SJCRH30 (cell line): Measurements from ENCODE around the gene ITPKB. TPM values are rescaled to one million over a fixed set of nuclear protein-coding genes. Genes with fewer than 3 reads are reported as not detected.

Experiments
- DNase-seq, 2 experiments: peaks; one replicate each; pipeline ENCODE4 v3.0.0-alpha.2; 2015 to 2020
- H3K27ac ChIP-seq: fragments of 250-450 bp; sonication (Bioruptor Pico); 2 replicates; pipeline ENCODE4 v1.5.1; 2020; ENCODE audit warnings: mild to moderate bottlenecking, moderate library complexity
- H3K27me3 ChIP-seq: fragments of 250-450 bp; sonication (Bioruptor Pico); 2 replicates; pipeline ENCODE4 v1.5.1; 2020; ENCODE audit warnings: mild to moderate bottlenecking, moderate library complexity
- H3K36me3 ChIP-seq: fragments of 250-450 bp; sonication (Bioruptor Pico); 2 replicates; pipeline ENCODE4 v1.5.1; 2020; ENCODE audit warnings: mild to moderate bottlenecking, moderate library complexity
- H3K4me1 ChIP-seq: fragments of 250-450 bp; sonication (Bioruptor Pico); 2 replicates; pipeline ENCODE4 v1.5.1; 2020; ENCODE audit warnings: mild to moderate bottlenecking, moderate library complexity
- H3K4me3 ChIP-seq: fragments of 250-450 bp; sonication (Bioruptor Pico); 2 replicates; pipeline ENCODE4 v1.5.1; 2020; ENCODE audit warnings: mild to moderate bottlenecking, moderate library complexity
- H3K9me3 ChIP-seq: fragments of 250-450 bp; sonication (Bioruptor Pico); replicated peaks from 2 replicates; pipeline ENCODE4 v1.5.1; 2020; ENCODE audit warnings: mild to moderate bottlenecking, moderate library complexity
- total RNA-seq: library from RNA; depleted of rRNA; stranded (reverse); fragments of >200 nt; shearing (Covaris generic); gene quantifications from 2 replicates; pipeline ENCODE4 v1.2.3, GENCODE V29; 2014

ITPKB gene
- total RNA-seq, 1 experiment from 2014 or later, result 23.2 TPM

DNA sequence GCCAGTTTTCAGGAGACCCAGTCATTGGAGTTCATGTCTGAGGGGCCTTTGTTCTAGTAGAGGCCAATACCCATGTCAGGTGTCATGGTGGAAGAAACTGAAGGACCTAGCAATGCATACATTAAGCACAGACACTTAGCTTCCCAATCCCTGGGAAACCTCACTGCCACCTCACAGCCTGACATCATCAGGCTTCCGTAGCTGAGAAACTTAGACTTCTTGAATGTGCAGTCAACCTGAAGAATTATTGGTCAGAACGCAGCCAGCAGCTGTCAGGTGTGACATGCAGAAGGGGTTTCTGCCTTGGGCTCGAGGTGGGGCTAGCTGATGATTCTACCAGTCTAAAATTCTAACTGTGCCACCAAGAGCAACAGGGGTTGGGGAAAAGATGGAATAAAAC is 1.9 kb upstream of the ITPKB start:
- peaks cover 10% of the 10 kb centered on the region for H3K36me3 ChIP-seq
- no peak overlapping the region for H3K4me3 ChIP-seq
- no peak overlapping the region for H3K27ac ChIP-seq
- peaks cover 11% of the 10 kb centered on the region for H3K9me3 ChIP-seq
- peak in 1 of 2 experiments; percentile 36 for DNase-seq
- peaks cover 6% of the 10 kb centered on the region; the same call in 1 of the 2 replicates for H3K4me1 ChIP-seq
- H3K27me3 ChIP-seq, result no peaks in the 10 kb centered on the region

- H3K27me3 ChIP-seq, result no peaks in the 10 kb centered on the region
- H3K27ac ChIP-seq, result peak overlapping the region; percentile 32; the same call in 1 of the 2 replicates
- peaks cover 22% of the 10 kb centered on the region for H3K36me3 ChIP-seq
- peak overlapping the region; percentile 90 for H3K4me3 ChIP-seq
- H3K4me1 ChIP-seq, result peaks cover 6% of the 10 kb centered on the region; the same call in 1 of the 2 replicates
- peaks cover 11% of the 10 kb centered on the region for H3K9me3 ChIP-seq
- DNase-seq, result no peak
Measured at GRCh38 chr1:226739696-226740065, 599 bp upstream of the ITPKB start.

GRCh38 chr1:226738421-226738994 is 574 bp downstream of the ITPKB start:
- Histone ChIP-seq H3K27me3 (no peaks in the 10 kb centered on the region), H3K9me3 (peaks cover 11% of the 10 kb centered on the region), H3K4me1 (peaks cover 14% of the 10 kb centered on the region; the same call in 1 of the 2 replicates), H3K36me3 (peaks cover 27% of the 10 kb centered on the region), H3K4me3 (peak overlapping the region; percentile 90), H3K27ac (peak overlapping the region; percentile 90)
- DNase-seq, result peak; percentile 69 to 74

- Histone ChIP-seq H3K27me3 (no peaks in the 10 kb centered on the region), H3K9me3 (peaks cover 5% of the 10 kb centered on the region), H3K27ac (peak overlapping the region; percentile 90), H3K4me3 (peak overlapping the region; percentile 90), H3K36me3 (peaks cover 27% of the 10 kb centered on the region), H3K4me1 (peaks cover 16% of the 10 kb centered on the region; the same call in 1 of the 2 replicates)
- DNase-seq, result no peak
Measured at GRCh38 chr1:226737819-226738420, 1.2 kb downstream of the ITPKB start.

- H3K4me1 ChIP-seq, result peaks cover 16% of the 10 kb centered on the region; the same call in 1 of the 2 replicates
- peaks cover 1% of the 10 kb centered on the region; the same call in 1 of the 2 replicates for H3K9me3 ChIP-seq
- peak overlapping the region; percentile 90; the same call in 1 of the 2 replicates for H3K4me3 ChIP-seq
- no peak overlapping the region for H3K27ac ChIP-seq
- DNase-seq, result no peak
- H3K36me3 ChIP-seq, result peaks cover 27% of the 10 kb centered on the region
- no peaks in the 10 kb centered on the region for H3K27me3 ChIP-seq
Measured at GRCh38 chr1:226736908-226737818, 1.9 kb downstream of the ITPKB start.

DNA sequence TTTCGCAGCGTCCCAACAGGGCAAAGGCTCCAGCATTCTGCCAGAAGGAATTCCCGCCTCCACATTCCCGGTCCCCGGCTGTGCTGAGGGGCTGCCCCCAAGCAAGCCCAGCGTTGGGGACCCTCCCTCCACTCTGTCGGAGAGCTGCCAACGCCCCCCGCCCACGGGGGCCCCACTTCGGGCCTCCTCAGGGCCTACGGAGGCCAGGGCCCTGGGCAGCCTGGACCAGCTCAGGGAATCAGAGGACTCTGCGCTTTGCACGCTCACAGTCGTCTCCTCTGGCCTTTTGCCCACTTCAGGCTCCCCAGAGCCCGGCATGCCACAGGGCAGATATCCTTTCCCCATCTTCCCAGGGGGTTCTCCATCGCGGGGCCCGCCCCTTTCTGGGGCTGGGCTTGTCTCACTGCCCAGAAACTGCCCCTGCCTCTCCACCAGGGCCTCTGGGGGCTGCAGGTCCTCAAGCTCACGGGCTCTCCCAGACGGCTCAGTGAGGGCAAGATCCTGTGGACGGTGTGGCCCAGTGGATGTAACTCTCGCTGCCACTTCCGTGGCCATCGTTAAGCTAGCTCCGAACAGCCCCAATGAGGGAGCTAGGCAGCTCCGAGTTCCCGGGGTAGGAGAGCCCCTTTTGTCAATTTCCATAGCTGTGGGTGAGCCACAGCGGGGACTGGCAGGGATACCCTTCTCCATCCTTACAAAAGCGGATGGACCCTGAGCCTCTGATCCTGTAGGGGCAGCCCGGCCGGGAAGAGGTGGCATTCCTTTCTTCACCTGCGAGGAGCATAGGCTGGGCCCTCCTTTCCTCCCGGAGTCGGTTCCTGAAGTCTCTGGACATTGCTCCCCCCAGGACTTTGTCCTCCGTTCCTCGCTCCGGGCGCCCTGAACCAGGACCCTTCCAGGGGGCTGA is 2.8 kb downstream of the ITPKB start:
- H3K27ac ChIP-seq, result no peak overlapping the region
- H3K36me3 ChIP-seq, result peaks cover 33% of the 10 kb centered on the region
- H3K27me3 ChIP-seq, result no peaks in the 10 kb centered on the region
- no peaks in the 10 kb centered on the region for H3K9me3 ChIP-seq
- H3K4me1 ChIP-seq, result peaks cover 18% of the 10 kb centered on the region; the same call in 1 of the 2 replicates
- no peak overlapping the region for H3K4me3 ChIP-seq
- DNase-seq, result peak in 1 of 2 experiments; percentile 27

DNA sequence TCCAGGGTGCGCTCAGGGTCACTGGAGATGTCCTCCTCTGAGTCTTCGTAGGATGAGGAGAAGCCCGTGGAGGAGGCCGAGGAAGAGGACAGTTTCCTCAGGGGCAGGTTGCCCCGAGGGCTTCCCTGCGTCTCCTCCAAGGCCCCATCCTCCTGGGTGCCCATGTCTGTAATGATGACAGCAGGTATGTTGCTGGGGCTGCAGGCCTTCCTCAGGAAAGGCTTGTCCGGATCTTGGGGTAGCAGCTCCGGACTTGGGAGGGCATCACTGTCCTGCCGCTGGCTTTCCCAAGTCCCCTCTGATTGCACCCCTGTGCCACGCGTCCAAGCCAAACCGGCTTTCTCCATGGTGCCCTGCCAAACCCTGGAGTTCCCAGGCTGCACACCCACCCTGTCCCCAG is 3.5 kb downstream of the ITPKB start:
- no peaks in the 10 kb centered on the region for H3K9me3 ChIP-seq
- H3K36me3 ChIP-seq, result peaks cover 39% of the 10 kb centered on the region
- peaks cover 18% of the 10 kb centered on the region; the same call in 1 of the 2 replicates for H3K4me1 ChIP-seq
- no peak overlapping the region for H3K27ac ChIP-seq
- no peak for DNase-seq
- H3K4me3 ChIP-seq, result no peak overlapping the region
- no peaks in the 10 kb centered on the region for H3K27me3 ChIP-seq

- DNase-seq, result no peak
- peaks cover 15% of the 10 kb centered on the region; the same call in 1 of the 2 replicates for H3K4me1 ChIP-seq
- H3K27ac ChIP-seq, result no peak overlapping the region
- H3K4me3 ChIP-seq, result no peak overlapping the region
- H3K36me3 ChIP-seq, result peaks cover 48% of the 10 kb centered on the region
- no peaks in the 10 kb centered on the region for H3K9me3 ChIP-seq
- H3K27me3 ChIP-seq, result no peaks in the 10 kb centered on the region
Measured at GRCh38 chr1:226734611-226735153, 4.4 kb downstream of the ITPKB start.

DNA sequence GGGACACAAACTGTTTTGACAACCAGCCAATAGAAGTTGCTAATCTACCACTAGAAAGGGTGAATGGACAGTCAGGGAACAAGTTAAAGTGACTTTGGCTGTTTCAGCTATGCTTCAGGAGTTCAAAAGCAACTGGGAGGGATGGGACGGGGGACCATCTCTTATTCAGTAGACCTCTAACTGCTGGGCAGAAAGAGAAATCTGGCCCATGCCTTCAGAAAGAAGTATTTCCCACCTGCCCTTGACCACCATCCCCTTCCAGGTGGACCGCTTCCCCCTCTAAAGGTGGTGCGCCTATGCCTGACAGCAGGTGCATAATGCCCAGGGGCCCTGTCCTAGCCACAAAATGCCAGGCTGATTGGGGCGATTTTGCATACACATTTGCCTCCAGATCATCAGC is 5.2 kb downstream of the ITPKB start:
- Histone ChIP-seq H3K4me1 (peaks cover 13% of the 10 kb centered on the region; the same call in 1 of the 2 replicates), H3K27ac (no peak overlapping the region), H3K36me3 (peaks cover 49% of the 10 kb centered on the region), H3K4me3 (no peak overlapping the region), H3K9me3 (no peaks in the 10 kb centered on the region), H3K27me3 (no peaks in the 10 kb centered on the region)
- peak in 1 of 2 experiments; percentile 55 for DNase-seq

- Histone ChIP-seq H3K4me3 (no peak overlapping the region), H3K36me3 (peaks cover 50% of the 10 kb centered on the region), H3K27me3 (no peaks in the 10 kb centered on the region), H3K27ac (no peak overlapping the region), H3K4me1 (peaks cover 13% of the 10 kb centered on the region; the same call in 1 of the 2 replicates), H3K9me3 (no peaks in the 10 kb centered on the region)
- no peak for DNase-seq
Measured at GRCh38 chr1:226733304-226733703, 5.8 kb downstream of the ITPKB start.

DNA sequence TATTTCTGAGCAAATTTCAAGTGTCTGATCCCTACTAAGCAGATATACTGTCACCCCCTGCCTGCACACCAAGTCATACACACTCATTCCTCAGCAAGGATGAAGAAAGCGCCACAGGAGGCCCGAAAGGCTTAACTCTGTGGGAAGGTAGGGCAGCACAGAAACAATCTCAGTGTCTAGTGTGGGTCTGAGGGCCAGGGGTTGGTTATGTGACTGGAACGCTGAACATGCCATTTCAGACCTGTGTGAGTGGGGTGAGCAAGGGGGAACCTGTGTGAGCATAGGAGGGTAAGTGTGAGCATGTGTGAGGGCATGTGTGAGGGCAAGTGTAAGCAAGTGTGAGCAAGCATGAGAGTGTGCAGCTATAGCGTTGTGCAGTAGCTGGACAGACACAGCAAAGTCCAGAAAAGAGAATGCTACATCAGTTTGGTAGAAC is 6.2 kb downstream of the ITPKB start:
- Histone ChIP-seq H3K4me1 (peaks cover 13% of the 10 kb centered on the region; the same call in 1 of the 2 replicates), H3K27ac (no peak overlapping the region), H3K36me3 (peaks cover 55% of the 10 kb centered on the region), H3K27me3 (no peaks in the 10 kb centered on the region), H3K9me3 (no peaks in the 10 kb centered on the region), H3K4me3 (no peak overlapping the region)
- no peak for DNase-seq

DNA sequence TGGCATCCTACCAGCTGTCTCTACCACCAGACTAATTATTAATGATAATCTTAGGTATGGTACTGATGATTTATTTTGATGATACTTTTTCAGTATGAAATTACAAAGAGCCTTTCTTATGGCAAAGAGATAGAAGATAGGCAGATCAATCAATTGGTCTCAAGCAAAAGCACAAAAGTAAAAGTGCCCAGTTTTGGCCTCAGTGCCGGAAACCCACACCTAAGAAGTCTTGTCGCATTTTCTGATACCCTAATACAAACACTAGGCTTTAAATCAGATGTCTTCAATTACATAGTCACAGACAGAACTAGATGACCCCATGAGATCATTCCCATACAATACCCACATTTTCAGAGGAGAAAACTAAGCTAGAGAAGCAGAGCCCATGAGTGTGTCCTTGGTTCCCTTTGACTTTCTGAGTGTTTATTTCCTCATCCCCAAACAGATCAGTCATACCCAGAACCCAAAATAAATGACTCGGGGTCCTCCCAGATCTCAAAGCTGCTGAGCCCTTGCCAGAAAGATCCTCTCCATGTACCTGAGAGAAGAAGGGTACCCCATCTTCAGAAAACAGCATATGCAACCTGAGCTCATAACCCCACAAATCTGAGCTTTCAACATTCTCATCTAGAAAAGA is 7.7 kb downstream of the ITPKB start:
- Histone ChIP-seq H3K27ac (no peak overlapping the region), H3K4me3 (no peak overlapping the region), H3K27me3 (no peaks in the 10 kb centered on the region), H3K4me1 (peaks cover 13% of the 10 kb centered on the region; the same call in 1 of the 2 replicates), H3K36me3 (peaks cover 53% of the 10 kb centered on the region), H3K9me3 (no peaks in the 10 kb centered on the region)
- no peak for DNase-seq

DNA sequence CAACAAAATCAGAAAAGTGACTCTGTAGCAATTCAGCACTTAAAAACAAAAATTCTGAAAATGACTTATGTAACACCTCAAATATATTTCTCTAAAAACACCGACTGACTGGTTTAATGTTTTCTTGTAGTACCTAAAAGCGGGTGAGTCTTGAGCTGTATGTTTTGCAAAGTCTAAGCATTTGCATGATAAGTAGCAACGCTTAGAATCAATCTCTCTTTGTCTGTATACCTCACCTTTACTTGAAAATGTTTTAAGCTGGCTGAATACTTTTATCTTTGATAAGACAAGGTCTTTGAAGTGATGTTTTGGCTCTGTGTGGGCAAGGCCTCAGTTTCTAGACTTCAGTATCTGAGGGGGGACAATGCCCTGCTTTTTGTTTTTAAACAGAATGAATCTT is 8.2 kb downstream of the ITPKB start:
- no peaks in the 10 kb centered on the region for H3K9me3 ChIP-seq
- DNase-seq, result no peak
- H3K4me1 ChIP-seq, result peaks cover 15% of the 10 kb centered on the region; the same call in 1 of the 2 replicates
- H3K27me3 ChIP-seq, result no peaks in the 10 kb centered on the region
- no peak overlapping the region for H3K4me3 ChIP-seq
- H3K36me3 ChIP-seq, result peaks cover 51% of the 10 kb centered on the region
- no peak overlapping the region for H3K27ac ChIP-seq
